ENCODE data around the gene VPS72. TPM values are rescaled to one million over a fixed set of nuclear protein-coding genes. Genes with fewer than 3 reads are reported as not detected.

Gene VPS72
- 101 TPM for polyA plus RNA-seq (2013, experiment 1 of 2)
- 98.5 TPM for polyA plus RNA-seq (2013, experiment 2 of 2)

DNA sequence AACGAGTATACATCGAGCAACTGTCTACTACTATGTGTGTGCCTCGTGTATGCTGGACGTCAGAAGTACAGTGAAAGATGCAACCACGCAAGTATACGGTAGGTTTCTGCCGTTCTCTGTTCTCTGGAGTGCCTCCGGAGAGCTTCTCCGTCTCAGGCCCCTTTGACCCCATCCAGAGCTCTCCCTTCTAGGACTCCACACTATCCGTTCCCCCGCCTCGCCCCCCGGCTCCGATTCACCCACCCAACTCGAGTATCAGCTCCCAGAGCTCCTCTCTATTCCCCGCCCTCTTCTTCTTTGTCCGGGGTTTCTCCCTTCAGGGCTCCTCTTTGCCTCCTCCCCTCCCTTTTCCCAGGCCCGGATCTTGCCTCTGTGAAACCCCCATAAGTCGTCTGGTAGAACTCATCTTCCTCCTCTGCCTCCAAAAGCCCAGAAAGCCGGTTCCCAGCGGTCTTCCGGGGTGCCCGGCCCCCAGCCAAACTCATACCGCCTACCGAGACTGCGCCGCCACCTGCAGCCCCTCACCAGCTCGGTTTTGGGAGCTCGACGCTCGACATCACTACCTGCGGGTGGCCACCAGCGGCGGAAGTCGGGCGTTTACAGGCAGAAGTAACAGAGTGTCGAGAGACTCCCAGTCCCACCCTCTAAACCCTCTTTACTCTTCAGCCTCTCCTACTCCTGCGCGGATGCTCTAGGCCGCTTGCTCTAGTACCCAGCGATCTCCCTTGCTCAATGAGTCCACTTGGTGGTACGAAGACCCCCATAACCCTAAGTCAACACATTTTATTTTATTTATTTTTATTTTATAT, at the start of gene VPS72:
VPS72 (minus strand) TSS at position 561 of the 809 bp plus-strand sequence; CDS start at position 485, 76 bp downstream.
- H3K4me2 ChIP-seq (ENCODE audit: insufficient read depth, low read length, poor library complexity, severe bottlenecking): peak within 1 kb of the TSS; percentile 41
- peak within 1 kb of the TSS; percentile 94 for H2AFZ ChIP-seq (ENCODE audit: low read length)
- peak within 1 kb of the TSS; percentile 77 to 93 for H3K4me3 ChIP-seq (ENCODE audit: low read length in 2 of 2)
- peaks cover 0 to 5% of the 10 kb centered on the region in 2 donors for H3K4me1 ChIP-seq (ENCODE audit: control insufficient read depth in 2 of 2, insufficient read depth in 1 of 2, low read depth in 1 of 2, low read length in 2 of 2)
- H4K91ac ChIP-seq (ENCODE audit: low read depth, low read length, poor library complexity): no peak within 1 kb of the TSS
- H3K9ac ChIP-seq (ENCODE audit: low read depth, low read length, poor library complexity): peak within 1 kb of the TSS; percentile 85
- H3K27ac ChIP-seq (replicated peaks; ENCODE audit: low read length): peak within 1 kb of the TSS; percentile 81
- H3K4ac ChIP-seq (ENCODE audit: low read length): no peak within 1 kb of the TSS
- H3K79me1 ChIP-seq (ENCODE audit: low read depth, low read length): no peaks in the 10 kb centered on the region
- no peak within 1 kb of the TSS for H2AK5ac ChIP-seq (ENCODE audit: low read depth, low read length)
- peak within 1 kb of the TSS; percentile 37 for H3K23ac ChIP-seq (ENCODE audit: low read depth, low read length, poor library complexity)
- H2BK12ac ChIP-seq (ENCODE audit: low read length): no peak within 1 kb of the TSS
- no peak within 1 kb of the TSS for H2BK5ac ChIP-seq (ENCODE audit: low read length)
- DNase-seq (ENCODE audit: low spot score): peak; percentile 76
- H3K36me3 ChIP-seq (replicated peaks in 1 of 2; ENCODE audit: control insufficient read depth in 2 of 2, insufficient read depth in 2 of 2, low read length in 2 of 2): peaks cover 7 to 24% of the 10 kb centered on the region in 2 donors
- H3K9me3 ChIP-seq (replicated peaks in 1 of 2; ENCODE audit: control insufficient read depth in 2 of 2, insufficient read depth in 1 of 2, low read depth in 1 of 2, low read length in 2 of 2): no peaks in the 10 kb centered on the region
- H2BK15ac ChIP-seq (ENCODE audit: low read length): no peak within 1 kb of the TSS
- no peak within 1 kb of the TSS for H2BK120ac ChIP-seq (ENCODE audit: low read depth, low read length)
- H3K27me3 ChIP-seq (ENCODE audit: control insufficient read depth in 3 of 3, insufficient read depth in 3 of 3, low read depth in 1 of 3, low read length in 3 of 3): no peaks in the 10 kb centered on the region
- no peak within 1 kb of the TSS for H3K14ac ChIP-seq (ENCODE audit: low read length)
- WGBS, 2 donors (ENCODE audit: extremely low coverage in 2 of 2, insufficient read length in 2 of 2, insufficient replicate concordance in 1 of 2): no CpG with 5 or more reads among the region's 42 CpGs
- H4K8ac ChIP-seq (ENCODE audit: low read depth, low read length): no peak within 1 kb of the TSS
- peak within 1 kb of the TSS; percentile 94 for H3K18ac ChIP-seq (ENCODE audit: low read length)

GRCh38 chr1:151238467-151238739, 48.4 kb upstream of the VPS72 start:
- H3K27me3 ChIP-seq (ENCODE audit: control insufficient read depth in 3 of 3, insufficient read depth in 3 of 3, low read depth in 1 of 3, low read length in 3 of 3): no peaks in the 10 kb centered on the region
- H3K79me1 ChIP-seq (ENCODE audit: low read depth, low read length): no peaks in the 10 kb centered on the region
- H2BK120ac ChIP-seq (ENCODE audit: low read depth, low read length): no peak overlapping the region
- no peak overlapping the region for H2AFZ ChIP-seq (ENCODE audit: low read length)
- no peak overlapping the region for H2AK5ac ChIP-seq (ENCODE audit: low read depth, low read length)
- no peak overlapping the region for H3K27ac ChIP-seq (replicated peaks; ENCODE audit: low read length)
- WGBS, 2 donors (ENCODE audit: extremely low coverage in 2 of 2, insufficient read length in 2 of 2, insufficient replicate concordance in 1 of 2): no CpG with 5 or more reads among the region's 1 CpG
- H2BK5ac ChIP-seq (ENCODE audit: low read length): no peak overlapping the region
- DNase-seq (ENCODE audit: low spot score): no peak
- H2BK15ac ChIP-seq (ENCODE audit: low read length): no peak overlapping the region
- no peak overlapping the region for H3K14ac ChIP-seq (ENCODE audit: low read length)
- no peaks in the 10 kb centered on the region for H3K9me3 ChIP-seq (replicated peaks in 1 of 2; ENCODE audit: control insufficient read depth in 2 of 2, insufficient read depth in 1 of 2, low read depth in 1 of 2, low read length in 2 of 2)
- H3K4me1 ChIP-seq (ENCODE audit: control insufficient read depth in 2 of 2, insufficient read depth in 1 of 2, low read depth in 1 of 2, low read length in 2 of 2): no peaks in the 10 kb centered on the region
- H3K23ac ChIP-seq (ENCODE audit: low read depth, low read length, poor library complexity): no peak overlapping the region
- H3K4me3 ChIP-seq (ENCODE audit: low read length in 2 of 2): no peak overlapping the region
- no peak overlapping the region for H3K4me2 ChIP-seq (ENCODE audit: insufficient read depth, low read length, poor library complexity, severe bottlenecking)
- H3K4ac ChIP-seq (ENCODE audit: low read length): no peak overlapping the region
- H3K9ac ChIP-seq (ENCODE audit: low read depth, low read length, poor library complexity): no peak overlapping the region
- H4K8ac ChIP-seq (ENCODE audit: low read depth, low read length): no peak overlapping the region
- no peak overlapping the region for H4K91ac ChIP-seq (ENCODE audit: low read depth, low read length, poor library complexity)
- no peak overlapping the region for H3K18ac ChIP-seq (ENCODE audit: low read length)
- no peak overlapping the region for H2BK12ac ChIP-seq (ENCODE audit: low read length)
- H3K36me3 ChIP-seq (replicated peaks in 1 of 2; ENCODE audit: control insufficient read depth in 2 of 2, insufficient read depth in 2 of 2, low read length in 2 of 2): peaks cover 48 to 99% of the 10 kb centered on the region in 2 donors

- H2BK120ac ChIP-seq (ENCODE audit: low read depth, low read length): no peak overlapping the region
- H2BK12ac ChIP-seq (ENCODE audit: low read length): no peak overlapping the region
- H3K18ac ChIP-seq (ENCODE audit: low read length): no peak overlapping the region
- no peak overlapping the region for H3K4ac ChIP-seq (ENCODE audit: low read length)
- no peak for DNase-seq (ENCODE audit: low spot score)
- no peaks in the 10 kb centered on the region for H3K4me1 ChIP-seq (ENCODE audit: control insufficient read depth in 2 of 2, insufficient read depth in 1 of 2, low read depth in 1 of 2, low read length in 2 of 2)
- no peak overlapping the region for H3K4me3 ChIP-seq (ENCODE audit: low read length in 2 of 2)
- H3K9me3 ChIP-seq (replicated peaks in 1 of 2; ENCODE audit: control insufficient read depth in 2 of 2, insufficient read depth in 1 of 2, low read depth in 1 of 2, low read length in 2 of 2): no peaks in the 10 kb centered on the region
- no peak overlapping the region for H2BK5ac ChIP-seq (ENCODE audit: low read length)
- no peak overlapping the region for H2AK5ac ChIP-seq (ENCODE audit: low read depth, low read length)
- no peak overlapping the region for H3K14ac ChIP-seq (ENCODE audit: low read length)
- H3K36me3 ChIP-seq (replicated peaks in 1 of 2; ENCODE audit: control insufficient read depth in 2 of 2, insufficient read depth in 2 of 2, low read length in 2 of 2): peaks cover 43 to 99% of the 10 kb centered on the region in 2 donors
- no peak overlapping the region for H3K23ac ChIP-seq (ENCODE audit: low read depth, low read length, poor library complexity)
- H2AFZ ChIP-seq (ENCODE audit: low read length): no peak overlapping the region
- H4K91ac ChIP-seq (ENCODE audit: low read depth, low read length, poor library complexity): no peak overlapping the region
- H3K4me2 ChIP-seq (ENCODE audit: insufficient read depth, low read length, poor library complexity, severe bottlenecking): no peak overlapping the region
- no peak overlapping the region for H3K27ac ChIP-seq (replicated peaks; ENCODE audit: low read length)
- H4K8ac ChIP-seq (ENCODE audit: low read depth, low read length): no peak overlapping the region
- H2BK15ac ChIP-seq (ENCODE audit: low read length): no peak overlapping the region
- no CpG with 5 or more reads among the region's 4 CpGs for WGBS, 2 donors (ENCODE audit: extremely low coverage in 2 of 2, insufficient read length in 2 of 2, insufficient replicate concordance in 1 of 2)
- no peak overlapping the region for H3K9ac ChIP-seq (ENCODE audit: low read depth, low read length, poor library complexity)
- no peaks in the 10 kb centered on the region for H3K27me3 ChIP-seq (ENCODE audit: control insufficient read depth in 3 of 3, insufficient read depth in 3 of 3, low read depth in 1 of 3, low read length in 3 of 3)
- H3K79me1 ChIP-seq (ENCODE audit: low read depth, low read length): no peaks in the 10 kb centered on the region
These were observed 47.9 kb upstream of the VPS72 start for GRCh38 chr1:151237678-151238466.

- H3K9ac ChIP-seq (ENCODE audit: low read depth, low read length, poor library complexity): no peak overlapping the region
- no peak overlapping the region for H3K14ac ChIP-seq (ENCODE audit: low read length)
- H4K8ac ChIP-seq (ENCODE audit: low read depth, low read length): no peak overlapping the region
- peaks cover 43 to 99% of the 10 kb centered on the region in 2 donors for H3K36me3 ChIP-seq (replicated peaks in 1 of 2; ENCODE audit: control insufficient read depth in 2 of 2, insufficient read depth in 2 of 2, low read length in 2 of 2)
- H3K27ac ChIP-seq (replicated peaks; ENCODE audit: low read length): no peak overlapping the region
- H2BK5ac ChIP-seq (ENCODE audit: low read length): no peak overlapping the region
- no peaks in the 10 kb centered on the region for H3K27me3 ChIP-seq (ENCODE audit: control insufficient read depth in 3 of 3, insufficient read depth in 3 of 3, low read depth in 1 of 3, low read length in 3 of 3)
- no peak overlapping the region for H3K23ac ChIP-seq (ENCODE audit: low read depth, low read length, poor library complexity)
- H3K18ac ChIP-seq (ENCODE audit: low read length): no peak overlapping the region
- H3K4ac ChIP-seq (ENCODE audit: low read length): no peak overlapping the region
- no peaks in the 10 kb centered on the region for H3K4me1 ChIP-seq (ENCODE audit: control insufficient read depth in 2 of 2, insufficient read depth in 1 of 2, low read depth in 1 of 2, low read length in 2 of 2)
- no peak overlapping the region for H2AFZ ChIP-seq (ENCODE audit: low read length)
- DNase-seq (ENCODE audit: low spot score): no peak
- no peak overlapping the region for H2AK5ac ChIP-seq (ENCODE audit: low read depth, low read length)
- H2BK12ac ChIP-seq (ENCODE audit: low read length): no peak overlapping the region
- no peaks in the 10 kb centered on the region for H3K9me3 ChIP-seq (replicated peaks in 1 of 2; ENCODE audit: control insufficient read depth in 2 of 2, insufficient read depth in 1 of 2, low read depth in 1 of 2, low read length in 2 of 2)
- no peak overlapping the region for H3K4me3 ChIP-seq (ENCODE audit: low read length in 2 of 2)
- WGBS, 2 donors (ENCODE audit: extremely low coverage in 2 of 2, insufficient read length in 2 of 2, insufficient replicate concordance in 1 of 2): no CpG with 5 or more reads among the region's 6 CpGs
- no peak overlapping the region for H2BK15ac ChIP-seq (ENCODE audit: low read length)
- no peaks in the 10 kb centered on the region for H3K79me1 ChIP-seq (ENCODE audit: low read depth, low read length)
- H2BK120ac ChIP-seq (ENCODE audit: low read depth, low read length): no peak overlapping the region
- no peak overlapping the region for H3K4me2 ChIP-seq (ENCODE audit: insufficient read depth, low read length, poor library complexity, severe bottlenecking)
- H4K91ac ChIP-seq (ENCODE audit: low read depth, low read length, poor library complexity): no peak overlapping the region
These were observed 45.2 kb upstream of the VPS72 start for GRCh38 chr1:151235235-151235634.
